HG03457 (cell line): Measurements from ENCODE around the gene VTN.

Experiments
- ATAC-seq: cut with Tn5 transposase; IDR thresholded peaks from one replicate; pipeline ENCODE4 v1.9.1; 2021; ENCODE audit warnings: moderate number of reproducible peaks; ENCODE audit not compliant: unreplicated experiment

The VTN gene

DNA sequence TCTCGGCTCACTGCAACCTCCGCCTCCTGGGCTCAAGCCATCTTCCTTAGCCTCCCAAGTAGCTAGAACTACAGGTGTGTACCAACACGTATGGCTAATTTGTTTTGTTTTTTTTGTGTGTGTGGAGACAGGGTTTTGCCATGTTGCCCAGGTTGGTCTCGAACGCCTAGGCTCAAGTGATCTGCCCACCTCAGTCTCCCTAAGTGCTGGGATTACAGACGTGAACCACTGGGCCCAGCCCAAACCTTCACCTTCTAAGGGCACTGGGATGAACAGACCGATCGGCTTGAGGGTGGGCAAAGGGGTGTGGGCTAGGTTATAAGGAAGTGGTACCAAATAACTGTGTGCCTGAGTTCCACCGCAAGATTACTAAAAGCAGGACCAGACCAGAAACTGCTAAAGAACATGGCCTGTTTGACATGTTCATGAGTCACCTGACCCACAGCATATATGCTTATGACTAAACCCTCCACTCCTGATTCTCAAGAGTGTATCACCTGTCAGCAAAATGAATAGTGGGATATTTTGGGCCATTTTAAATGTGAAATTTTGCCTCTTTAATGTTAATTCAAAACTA, 43.0 kb downstream of the VTN start:
- no peak for ATAC-seq

DNA sequence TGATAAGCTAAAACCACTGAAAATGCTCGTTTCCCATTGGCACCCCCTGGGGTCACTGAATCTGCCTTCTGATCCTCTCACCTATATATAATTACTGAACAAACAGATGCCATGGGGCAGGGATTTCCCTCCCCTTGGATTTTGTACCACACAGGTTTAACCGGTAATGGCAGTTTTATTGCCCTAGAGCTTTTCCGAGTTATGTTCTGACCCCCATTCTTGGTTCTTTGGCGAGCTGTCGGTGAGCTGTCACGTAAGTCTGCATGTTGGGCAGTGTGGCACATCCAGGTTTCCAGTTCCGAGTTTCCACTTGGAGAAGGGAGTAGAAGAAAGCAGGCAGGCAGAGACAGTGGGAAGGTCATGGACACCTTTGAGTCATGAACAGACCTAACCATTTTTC, 44.0 kb downstream of the VTN start:
- no peak for ATAC-seq

DNA sequence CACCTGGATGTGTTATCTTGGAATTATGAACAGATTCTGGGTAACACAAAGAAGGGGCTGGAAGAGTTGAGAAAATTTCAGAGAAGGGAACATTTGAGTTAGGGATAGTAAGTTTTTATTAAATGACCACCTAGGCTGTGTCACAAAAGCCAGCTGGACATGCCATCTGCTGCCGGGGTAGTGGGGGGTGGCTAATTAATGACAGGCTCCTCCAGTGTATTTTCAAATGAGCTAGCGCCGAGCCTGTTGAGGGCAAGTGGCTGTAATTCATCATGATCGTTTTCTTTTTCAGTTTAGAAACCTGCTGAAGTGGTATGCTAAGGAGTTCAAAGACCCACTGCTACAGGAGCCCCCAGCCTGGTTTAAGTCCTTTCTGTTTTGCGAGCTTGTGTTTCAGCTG, 44.9 kb downstream of the VTN start:
- no peak for ATAC-seq

DNA sequence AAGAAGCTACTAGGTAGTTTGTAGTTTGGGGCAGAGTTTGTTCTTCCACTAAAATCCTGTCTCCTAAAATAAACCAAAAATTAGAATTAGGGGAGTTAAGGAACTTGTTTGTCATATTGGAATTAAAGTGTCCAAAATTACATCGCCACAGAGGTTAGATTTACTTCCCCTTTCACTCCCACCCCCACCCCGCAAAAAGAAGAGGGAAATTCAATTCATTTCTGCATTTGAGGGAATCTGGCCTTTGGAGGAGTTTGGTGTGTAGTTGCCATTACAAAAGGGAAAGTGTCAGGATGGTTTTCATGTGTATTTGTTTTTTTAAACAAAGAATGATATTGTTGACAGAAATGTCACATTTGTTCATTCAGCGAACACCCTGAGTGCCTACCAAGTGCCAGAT, 45.3 kb downstream of the VTN start:
- ATAC-seq: no peak

DNA sequence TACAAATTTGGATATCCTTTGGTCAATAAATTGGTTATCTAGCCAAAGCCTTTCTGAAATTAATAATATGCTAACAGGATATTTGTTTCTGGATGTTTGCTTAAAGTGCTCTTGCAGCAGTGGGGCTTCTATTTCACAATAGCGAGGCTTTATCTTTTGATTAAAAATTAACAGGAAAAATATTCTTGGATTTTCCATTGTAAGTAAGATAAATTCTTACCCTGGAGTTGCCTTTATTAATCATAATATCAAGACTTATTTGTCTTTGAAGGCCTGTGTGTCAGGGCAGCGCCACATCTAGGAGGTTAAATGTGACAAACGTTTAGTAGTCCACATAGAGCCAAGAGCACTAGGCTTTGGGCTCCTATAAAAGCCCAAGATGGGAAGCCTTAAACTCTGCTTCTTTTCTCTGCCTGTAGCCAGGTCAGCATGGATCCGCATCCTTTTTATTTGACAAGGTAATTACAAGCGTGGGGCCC, 45.8 kb downstream of the VTN start:
- no peak for ATAC-seq

DNA sequence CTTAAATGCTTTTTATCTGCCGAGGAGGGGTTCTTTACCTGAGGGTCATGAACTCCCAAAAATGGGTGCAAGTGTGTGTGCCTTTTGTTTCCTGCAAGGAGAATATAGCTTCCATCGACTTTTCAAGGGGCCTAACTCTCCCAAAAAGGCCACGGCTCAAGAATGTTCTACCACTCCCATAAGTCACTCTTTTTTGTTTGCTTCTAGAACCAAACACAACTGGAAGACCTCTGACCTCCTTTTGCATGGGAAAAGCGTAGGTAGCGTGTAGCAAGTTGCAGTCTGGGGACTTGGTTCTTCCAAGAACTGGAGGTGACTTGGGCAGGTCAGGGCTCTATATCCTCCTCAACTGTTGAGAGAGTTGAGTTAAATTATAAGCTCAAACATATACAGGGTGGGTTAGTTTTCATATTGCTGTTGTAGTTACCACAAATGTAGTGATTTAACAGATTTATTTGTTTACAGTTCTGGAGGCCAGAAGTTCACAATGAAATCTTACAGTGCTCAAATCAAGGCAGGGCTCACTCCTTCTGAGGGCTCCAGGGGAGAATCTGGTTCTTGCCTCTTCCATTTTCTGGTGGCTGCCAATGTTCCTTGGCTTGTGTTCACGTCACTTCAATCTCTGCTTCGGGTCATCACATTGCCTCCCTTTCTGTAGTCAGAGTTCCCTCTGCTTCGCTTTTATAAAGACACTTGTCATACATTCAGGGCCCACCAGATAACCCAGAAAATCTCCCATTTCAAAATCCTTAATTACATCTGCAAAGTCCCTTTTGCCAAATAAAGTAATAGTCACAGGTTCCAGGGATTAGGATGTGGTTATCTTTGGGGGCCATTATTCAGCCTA, 49.7 kb downstream of the VTN start:
- ATAC-seq: no peak

DNA sequence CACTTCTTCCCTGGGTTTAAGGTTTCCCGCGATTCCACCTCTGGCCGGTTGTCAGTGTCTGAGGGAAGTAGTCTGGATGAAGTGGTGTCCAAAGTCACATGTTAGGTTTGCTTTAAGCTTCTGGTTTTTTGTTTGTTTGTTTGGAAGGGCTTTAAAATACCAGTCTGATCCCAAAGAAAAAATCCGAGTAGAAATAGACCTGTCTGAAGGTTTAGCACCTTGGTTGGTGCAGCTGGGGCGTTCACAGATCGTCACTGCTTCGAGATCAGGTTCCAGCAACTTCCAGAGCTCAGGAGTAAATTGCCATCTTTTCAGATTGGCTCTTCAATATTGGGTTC, 50.5 kb downstream of the VTN start:
- no peak for ATAC-seq

DNA sequence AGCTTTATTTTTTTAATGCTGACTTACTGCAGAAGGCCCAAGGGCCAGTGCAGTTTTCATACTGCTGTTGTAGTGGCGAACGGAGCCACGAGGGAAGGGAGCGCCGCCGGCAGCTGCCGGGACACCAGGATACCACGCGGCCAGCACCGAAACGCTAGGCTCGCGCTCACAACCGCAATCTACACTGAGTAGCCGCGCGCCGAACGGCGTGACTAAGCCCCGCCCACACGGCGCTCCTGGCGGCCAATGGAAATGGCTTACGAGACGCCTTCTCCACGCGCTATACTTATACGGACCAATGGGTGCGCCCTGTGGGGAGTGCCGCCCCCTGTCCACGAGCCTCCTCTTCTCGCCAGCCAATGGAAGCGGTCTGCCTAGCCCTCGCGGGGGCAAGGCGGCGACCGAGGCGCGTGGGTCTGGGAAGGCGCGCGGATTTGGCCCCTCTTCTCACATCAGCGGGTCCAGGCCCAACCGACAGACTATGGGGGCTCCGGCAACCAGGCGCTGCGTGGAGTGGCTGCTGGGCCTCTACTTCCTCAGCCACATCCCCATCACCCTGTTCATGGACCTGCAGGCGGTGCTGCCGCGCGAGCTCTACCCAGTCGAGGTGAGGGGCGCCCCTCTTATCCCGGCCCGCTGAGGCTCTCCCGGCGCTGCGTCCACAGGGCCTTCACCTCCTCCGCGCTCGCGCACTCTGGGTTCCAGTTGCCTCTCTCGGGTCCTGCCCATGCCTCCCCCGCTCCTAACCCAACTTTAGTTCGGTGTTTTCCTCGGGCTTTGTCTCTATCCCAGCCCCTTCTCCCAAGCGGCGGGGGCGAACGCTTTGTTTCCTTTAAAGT, 51.1 kb downstream of the VTN start, which contains the start of gene TMEM97:
TSS of gene TMEM97 (plus strand) at position 442 of the 839 bp plus-strand sequence. CDS start at position 482, 40 bp downstream.
- peak; percentile 80 for ATAC-seq

DNA sequence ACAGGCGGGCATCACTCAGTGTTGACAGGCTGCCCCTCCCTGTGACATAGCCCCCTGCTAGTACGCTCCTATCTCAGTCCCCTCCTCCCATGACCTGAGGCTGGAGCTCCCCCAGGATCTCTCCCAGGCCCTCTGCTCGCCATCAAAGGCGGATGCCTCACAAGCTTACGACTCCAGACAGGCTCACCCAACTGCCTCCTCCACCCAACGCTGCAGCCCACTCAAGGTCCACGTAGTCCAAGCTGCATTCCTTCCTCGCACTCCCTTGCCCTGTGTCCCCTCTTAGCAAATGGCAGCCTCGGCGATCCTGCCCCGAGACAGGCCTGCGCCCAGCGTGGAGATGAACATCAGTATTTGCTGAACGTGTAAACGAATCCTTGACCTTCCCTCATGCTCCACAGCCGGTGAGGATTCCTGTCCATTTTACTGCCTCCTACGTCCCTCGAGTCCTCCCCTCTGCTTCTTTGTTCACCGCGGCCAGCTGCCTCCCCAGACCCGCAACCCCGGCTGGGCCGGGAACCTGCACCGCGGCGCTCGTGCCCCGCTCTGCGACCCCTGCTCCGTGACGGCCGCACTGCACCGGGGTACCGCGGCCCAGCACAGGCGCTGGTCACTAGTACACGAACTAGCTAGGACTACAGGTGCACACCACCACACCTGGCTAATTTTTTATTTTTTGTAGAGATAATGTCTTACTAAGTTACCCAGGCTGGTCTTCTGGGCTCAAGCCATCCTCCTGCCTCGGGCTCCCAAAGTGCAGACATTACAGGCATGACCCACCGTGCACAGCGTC, 51.9 kb downstream of the VTN start:
- ATAC-seq: peak; percentile 8
